Measurements from ENCODE around the gene ARHGEF11.

Gene ARHGEF11

DNA sequence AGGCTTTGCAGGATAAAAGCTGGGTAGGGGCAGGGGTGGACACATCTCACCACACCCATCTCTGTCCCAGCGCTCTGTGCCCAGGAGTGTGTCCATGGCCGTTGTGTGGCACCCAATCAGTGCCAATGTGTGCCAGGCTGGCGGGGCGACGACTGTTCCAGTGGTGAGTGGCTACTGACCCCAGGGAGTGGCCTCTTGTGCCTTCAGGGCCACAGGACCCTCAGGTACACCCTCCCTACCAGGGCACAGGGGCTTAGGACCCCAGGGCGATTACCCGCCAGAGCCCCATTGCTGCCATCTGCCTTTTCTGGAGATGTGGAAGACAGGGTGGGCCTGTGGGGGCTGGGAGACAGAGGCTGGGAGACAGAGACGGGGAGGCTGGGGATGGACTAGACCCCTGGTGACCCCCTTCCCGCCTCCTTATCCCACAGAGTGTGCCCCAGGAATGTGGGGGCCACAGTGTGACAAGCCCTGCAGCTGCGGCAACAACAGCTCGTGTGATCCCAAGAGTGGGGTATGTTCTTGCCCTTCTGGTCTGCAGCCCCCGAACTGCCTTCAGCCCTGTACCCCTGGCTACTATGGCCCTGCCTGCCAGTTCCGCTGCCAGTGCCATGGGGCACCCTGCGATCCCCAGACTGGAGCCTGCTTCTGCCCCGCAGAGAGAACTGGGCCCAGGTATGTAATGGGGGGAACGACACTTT, 139.2 kb downstream of the ARHGEF11 start:
- Histone ChIP-seq H3K9me3 (ENCODE audit: control insufficient read depth, insufficient read depth, low read length) (no peaks in the 10 kb centered on the region), H3K4me1 (ENCODE audit: control insufficient read depth, low read length) (no peaks in the 10 kb centered on the region), H3K79me2 (ENCODE audit: control insufficient read depth, low read length) (no peaks in the 10 kb centered on the region), H3K27me3 (ENCODE audit: control insufficient read depth, low read length) (0 out of 2 replicates have a peak, but pooled peaks cover 5% of the 10 kb centered on the region), H4K20me1 (ENCODE audit: control insufficient read depth, insufficient read depth, low read depth, low read length) (no peaks in the 10 kb centered on the region), H3K36me3 (ENCODE audit: control insufficient read depth, low read length) (no peaks in the 10 kb centered on the region), H3K4me2 (ENCODE audit: low read length) (no peak overlapping the region), H3K9me2 (replicated peaks; ENCODE audit: control insufficient read depth, low read length) (no peaks in the 10 kb centered on the region), H3K27ac (ENCODE audit: low read depth, low read length) (no peak overlapping the region), H3K4me3 (ENCODE audit: low read length) (no peak overlapping the region), H3F3A (ENCODE audit: control insufficient read depth, insufficient read depth) (no peaks in the 10 kb centered on the region)
- TF ChIP-seq, protein P1, sequence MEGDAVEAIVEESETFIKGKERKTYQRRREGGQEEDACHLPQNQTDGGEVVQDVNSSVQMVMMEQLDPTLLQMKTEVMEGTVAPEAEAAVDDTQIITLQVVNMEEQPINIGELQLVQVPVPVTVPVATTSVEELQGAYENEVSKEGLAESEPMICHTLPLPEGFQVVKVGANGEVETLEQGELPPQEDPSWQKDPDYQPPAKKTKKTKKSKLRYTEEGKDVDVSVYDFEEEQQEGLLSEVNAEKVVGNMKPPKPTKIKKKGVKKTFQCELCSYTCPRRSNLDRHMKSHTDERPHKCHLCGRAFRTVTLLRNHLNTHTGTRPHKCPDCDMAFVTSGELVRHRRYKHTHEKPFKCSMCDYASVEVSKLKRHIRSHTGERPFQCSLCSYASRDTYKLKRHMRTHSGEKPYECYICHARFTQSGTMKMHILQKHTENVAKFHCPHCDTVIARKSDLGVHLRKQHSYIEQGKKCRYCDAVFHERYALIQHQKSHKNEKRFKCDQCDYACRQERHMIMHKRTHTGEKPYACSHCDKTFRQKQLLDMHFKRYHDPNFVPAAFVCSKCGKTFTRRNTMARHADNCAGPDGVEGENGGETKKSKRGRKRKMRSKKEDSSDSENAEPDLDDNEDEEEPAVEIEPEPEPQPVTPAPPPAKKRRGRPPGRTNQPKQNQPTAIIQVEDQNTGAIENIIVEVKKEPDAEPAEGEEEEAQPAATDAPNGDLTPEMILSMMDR (IDR thresholded peaks at IDR 0.05; ENCODE audit: low read depth, low read length, poor library complexity, severe bottlenecking) = no peak
- no peak for TF ChIP-seq EZH2phosphoT487 (IDR thresholded peaks at IDR 0.05; ENCODE audit: borderline replicate concordance, low read length)

DNA sequence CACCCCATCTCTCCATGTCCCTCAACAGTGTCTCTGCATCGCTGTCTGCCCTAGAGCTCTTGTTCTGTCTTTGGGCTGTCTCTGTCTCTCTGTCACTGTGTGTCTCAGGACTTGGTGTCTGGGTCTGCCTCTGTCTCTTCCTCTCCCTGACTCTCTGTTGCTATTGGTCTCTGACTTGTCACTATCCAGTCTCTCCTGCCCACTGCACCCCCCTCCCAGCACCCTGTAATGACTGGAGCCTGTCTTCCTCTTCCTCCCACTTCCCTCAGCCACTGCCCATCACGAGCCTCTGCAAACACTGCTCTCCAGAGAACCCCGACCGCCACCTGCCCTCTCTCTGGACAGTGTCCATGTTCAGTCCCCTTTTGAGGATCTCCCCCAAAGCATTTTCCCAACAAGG, 139.9 kb downstream of the ARHGEF11 start:
- no peaks in the 10 kb centered on the region for H3K36me3 ChIP-seq (ENCODE audit: control insufficient read depth, low read length)
- H3K9me3 ChIP-seq (ENCODE audit: control insufficient read depth, insufficient read depth, low read length) = no peaks in the 10 kb centered on the region
- H3K9me2 ChIP-seq (replicated peaks; ENCODE audit: control insufficient read depth, low read length) = no peaks in the 10 kb centered on the region
- H3K4me3 ChIP-seq (ENCODE audit: low read length) = no peak overlapping the region
- H3K27ac ChIP-seq (ENCODE audit: low read depth, low read length) = no peak overlapping the region
- no peak overlapping the region for H3K4me2 ChIP-seq (ENCODE audit: low read length)
- no peaks in the 10 kb centered on the region for H4K20me1 ChIP-seq (ENCODE audit: control insufficient read depth, insufficient read depth, low read depth, low read length)
- no peaks in the 10 kb centered on the region for H3K79me2 ChIP-seq (ENCODE audit: control insufficient read depth, low read length)
- TF ChIP-seq, protein P1 (IDR thresholded peaks at IDR 0.05; ENCODE audit: low read depth, low read length, poor library complexity, severe bottlenecking) = no peak
- TF ChIP-seq EZH2phosphoT487 (IDR thresholded peaks at IDR 0.05; ENCODE audit: borderline replicate concordance, low read length) = no peak
- H3F3A ChIP-seq (ENCODE audit: control insufficient read depth, insufficient read depth) = no peaks in the 10 kb centered on the region
- H3K27me3 ChIP-seq (ENCODE audit: control insufficient read depth, low read length) = 0 out of 2 replicates have a peak, but pooled peaks cover 6% of the 10 kb centered on the region
- H3K4me1 ChIP-seq (ENCODE audit: control insufficient read depth, low read length) = no peaks in the 10 kb centered on the region

DNA sequence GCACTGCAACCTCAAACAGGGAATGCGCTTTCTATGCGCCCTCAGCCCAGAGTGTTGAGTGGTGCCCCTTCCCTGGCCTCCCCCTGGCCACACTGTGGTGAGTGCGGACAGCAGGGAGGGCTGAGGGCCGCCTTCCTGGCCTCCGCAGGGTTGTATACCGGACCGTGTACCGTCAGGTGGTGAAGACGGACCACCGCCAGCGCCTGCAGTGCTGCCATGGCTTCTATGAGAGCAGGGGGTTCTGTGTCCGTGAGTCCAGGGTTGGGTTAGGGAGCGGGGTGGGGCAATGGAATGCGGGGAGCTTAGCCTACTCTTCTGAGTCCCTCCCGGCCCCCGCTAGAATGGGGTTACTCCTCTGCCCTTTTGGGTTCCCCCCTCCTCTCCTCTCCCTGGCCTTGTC, 140.4 kb downstream of the ARHGEF11 start:
- no peaks in the 10 kb centered on the region for H3K9me3 ChIP-seq (ENCODE audit: control insufficient read depth, insufficient read depth, low read length)
- TF ChIP-seq EZH2phosphoT487 (IDR thresholded peaks at IDR 0.05; ENCODE audit: borderline replicate concordance, low read length) = no peak
- TF ChIP-seq, protein P1 (IDR thresholded peaks at IDR 0.05; ENCODE audit: low read depth, low read length, poor library complexity, severe bottlenecking) = no peak
- no peak overlapping the region for H3K4me2 ChIP-seq (ENCODE audit: low read length)
- H3K27me3 ChIP-seq (ENCODE audit: control insufficient read depth, low read length) = 0 out of 2 replicates have a peak, but pooled peaks cover 4% of the 10 kb centered on the region
- no peaks in the 10 kb centered on the region for H3K9me2 ChIP-seq (replicated peaks; ENCODE audit: control insufficient read depth, low read length)
- H3F3A ChIP-seq (ENCODE audit: control insufficient read depth, insufficient read depth) = no peaks in the 10 kb centered on the region
- no peak overlapping the region for H3K27ac ChIP-seq (ENCODE audit: low read depth, low read length)
- no peaks in the 10 kb centered on the region for H4K20me1 ChIP-seq (ENCODE audit: control insufficient read depth, insufficient read depth, low read depth, low read length)
- no peaks in the 10 kb centered on the region for H3K36me3 ChIP-seq (ENCODE audit: control insufficient read depth, low read length)
- H3K4me1 ChIP-seq (ENCODE audit: control insufficient read depth, low read length) = no peaks in the 10 kb centered on the region
- no peak overlapping the region for H3K4me3 ChIP-seq (ENCODE audit: low read length)
- no peaks in the 10 kb centered on the region for H3K79me2 ChIP-seq (ENCODE audit: control insufficient read depth, low read length)

Measured in DOHH2 (cell line).